Activated CD8-positive, alpha-beta memory T cell treated with anti-CD3 and anti-CD28 coated beads, Interleukin-2, amount 50 U/mL, for 1 hour (primary cell): ENCODE measurements around the gene GLRX.

Experiments
- DNase-seq: peaks from one replicate; pipeline ENCODE4 v3.0.0-alpha.2; 2020; ENCODE audit errors: extremely low read depth

GLRX gene

DNA sequence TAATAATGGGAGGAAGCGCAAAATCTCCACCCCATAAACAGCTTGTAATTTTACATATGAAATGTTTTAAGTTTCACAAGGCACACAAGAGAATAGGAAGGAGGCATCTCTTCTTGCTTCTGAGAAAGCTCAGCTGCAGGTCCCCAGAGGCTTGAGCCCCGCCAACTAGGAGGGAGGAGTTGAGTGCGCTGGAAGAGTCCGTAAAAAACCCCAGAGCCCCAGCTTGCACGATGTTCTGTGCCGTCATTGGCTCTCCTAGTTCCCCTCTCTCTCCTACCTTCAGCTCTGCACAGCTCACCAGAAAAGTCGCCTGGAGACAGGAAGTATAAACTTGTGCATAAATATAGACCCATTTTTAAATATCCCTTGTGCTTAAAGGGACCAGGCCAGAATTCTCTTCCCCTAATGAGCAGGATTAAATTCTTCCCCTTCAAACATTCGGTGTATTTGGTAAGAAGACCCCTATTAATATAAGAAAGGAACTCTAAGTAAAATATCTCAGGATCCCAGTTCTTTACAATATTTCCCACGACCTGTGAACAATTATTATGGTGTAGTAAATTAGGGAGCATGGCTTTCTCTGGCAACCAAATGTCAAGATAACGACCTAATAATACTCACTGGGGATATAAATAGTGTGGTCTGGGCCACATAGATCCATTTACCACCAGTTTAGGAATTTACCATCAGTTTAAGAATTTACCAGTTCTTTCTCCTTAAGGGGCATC is 13.7 kb downstream of the GLRX start:
- DNase-seq = peak; percentile 59

DNA sequence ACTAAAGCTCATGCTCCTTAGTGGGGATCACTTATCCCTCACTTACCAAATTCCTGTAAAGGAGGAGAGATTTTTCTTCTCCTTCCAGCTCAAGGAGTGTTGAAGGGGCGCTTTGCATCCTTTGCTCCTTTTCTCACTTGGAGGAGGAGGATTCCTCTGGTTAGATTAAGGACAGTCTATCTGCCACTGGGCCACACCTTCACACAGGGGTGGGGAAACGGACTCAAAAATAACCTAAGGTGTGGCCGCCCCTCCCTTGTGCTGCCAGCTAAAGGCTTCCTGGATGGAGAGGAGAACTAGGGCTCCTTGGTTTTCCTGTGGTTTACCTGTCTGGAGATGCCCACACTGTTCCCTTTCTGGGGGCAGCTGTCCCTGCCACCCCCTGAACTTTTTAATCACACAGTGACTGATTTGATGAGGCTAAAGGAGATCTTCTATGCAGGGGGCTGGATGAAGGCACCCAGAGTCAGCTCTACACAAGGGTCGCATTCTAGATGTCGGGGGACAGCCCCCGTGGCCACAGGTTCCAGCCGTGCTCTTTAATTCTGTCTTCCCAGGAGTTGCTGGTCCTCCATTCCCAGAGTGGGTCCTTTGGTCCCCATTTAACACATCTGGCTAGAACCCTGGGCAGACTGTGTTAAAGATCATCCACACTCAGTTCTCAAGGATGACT is 14.4 kb downstream of the GLRX start:
- DNase-seq = no peak

DNA sequence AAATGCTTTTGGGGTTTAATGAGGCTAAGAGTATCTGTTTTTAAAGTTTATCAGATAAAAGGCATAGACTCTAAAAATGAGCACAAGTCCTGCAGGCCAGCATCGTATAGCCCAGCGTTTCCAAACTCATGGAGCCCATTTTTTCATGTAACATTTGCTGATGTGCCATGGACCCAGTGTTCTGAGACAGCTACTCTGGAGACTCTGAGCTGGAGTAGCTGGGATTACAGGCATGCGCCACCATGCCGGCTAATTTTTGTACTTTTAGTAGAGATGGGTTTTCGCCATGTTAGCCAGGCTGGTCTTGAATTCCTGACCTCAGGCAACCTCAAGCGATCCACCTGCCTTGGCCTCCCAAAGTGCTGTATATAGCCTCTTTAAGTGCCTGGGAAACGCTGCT is 15.8 kb downstream of the GLRX start:
- no peak for DNase-seq

DNA sequence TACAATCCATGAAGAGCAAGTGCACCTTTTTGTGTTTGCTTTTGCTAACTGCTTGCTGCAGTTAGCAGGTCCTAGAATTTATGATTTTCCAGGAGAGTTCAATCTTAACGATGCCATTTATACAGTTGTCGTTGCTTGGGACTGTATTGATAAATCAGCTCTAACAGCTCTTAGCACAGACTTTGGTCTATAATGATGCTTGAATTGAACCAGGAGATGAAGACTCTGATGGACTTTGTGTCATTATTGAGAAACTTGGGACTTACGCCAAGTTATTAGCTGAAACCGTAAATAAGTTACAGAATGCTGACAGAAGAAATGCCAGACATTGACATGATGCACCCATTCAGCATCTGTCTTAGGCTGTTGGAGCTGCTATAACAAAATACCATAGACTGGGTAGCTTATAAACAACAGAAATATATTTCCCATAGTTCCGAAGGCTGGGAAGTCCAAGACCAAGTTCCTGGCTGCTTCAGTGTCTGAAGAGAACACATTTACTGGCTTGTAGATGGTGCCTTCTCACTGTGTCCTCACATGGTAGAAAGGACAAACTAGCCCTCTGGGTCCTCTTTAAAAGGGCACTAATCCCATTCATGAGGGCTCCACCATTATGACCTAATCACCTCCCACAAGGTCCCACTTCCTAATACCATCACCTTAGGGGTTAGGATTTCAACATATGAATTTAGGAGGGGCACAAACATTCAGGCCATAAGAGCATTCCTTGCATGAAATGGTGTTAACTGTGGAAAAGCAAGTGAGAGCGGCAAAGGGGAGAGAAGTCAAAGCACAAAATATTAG is 17.6 kb downstream of the GLRX start:
- no peak for DNase-seq

DNA sequence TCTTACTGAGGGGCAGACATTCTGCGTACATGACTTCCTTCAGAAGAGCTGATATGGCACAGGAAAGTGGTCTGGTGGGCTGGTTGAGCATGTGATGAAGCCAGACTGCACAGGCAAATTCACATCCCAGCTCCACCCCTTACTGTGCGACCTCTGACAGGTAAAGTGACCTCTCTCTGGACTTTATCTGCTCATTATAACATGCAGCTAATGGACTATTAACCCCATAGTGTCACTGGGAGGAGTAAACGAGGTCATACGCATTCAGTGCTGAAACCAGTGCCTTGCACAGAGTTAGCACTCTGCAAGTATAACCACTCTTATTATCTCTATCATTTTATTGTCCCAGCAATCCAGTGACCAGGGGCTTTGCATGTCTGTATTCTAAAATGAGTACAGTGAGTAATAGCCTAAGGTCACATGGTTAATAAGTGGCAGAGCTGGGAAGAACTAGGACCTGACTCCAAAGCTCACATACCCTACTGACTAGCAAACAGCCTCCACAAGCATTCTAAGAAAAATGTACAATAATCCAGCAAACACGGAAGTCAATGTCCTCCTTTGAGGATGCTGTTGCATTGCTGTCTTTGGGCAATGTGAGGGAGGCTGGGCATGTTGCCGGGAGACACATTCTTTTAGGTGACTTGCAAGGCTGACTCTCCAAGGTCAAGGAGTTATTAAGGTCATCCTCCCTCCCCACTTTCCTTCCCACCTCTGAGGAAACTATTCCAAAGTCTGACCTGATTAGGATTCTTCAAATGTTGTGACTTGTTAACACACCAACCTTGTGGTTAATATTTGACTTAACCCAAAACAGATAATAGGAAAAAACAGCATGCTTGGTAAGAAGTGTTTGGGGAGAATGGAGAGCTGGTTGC is 19.0 kb downstream of the GLRX start:
- no peak for DNase-seq

DNA sequence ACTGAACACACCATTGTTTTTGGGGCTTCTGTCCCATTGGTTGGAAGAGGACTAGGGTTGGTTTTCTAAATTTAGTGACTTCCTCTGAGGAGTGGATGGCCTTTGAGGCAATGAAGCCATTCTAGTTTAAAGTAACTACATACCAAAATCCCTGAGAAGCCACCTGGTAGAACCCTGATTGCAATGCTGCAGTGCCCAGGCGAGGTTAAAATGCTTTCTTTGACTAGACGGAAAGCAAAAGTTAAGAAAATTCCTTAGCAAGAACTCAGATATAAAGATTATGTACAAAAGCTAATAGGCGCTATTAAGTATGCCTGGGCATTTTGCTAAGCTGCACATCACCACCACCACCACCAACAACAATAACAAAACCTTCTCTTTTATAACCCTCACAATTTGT is 20.6 kb downstream of the GLRX start:
- DNase-seq = no peak

DNA sequence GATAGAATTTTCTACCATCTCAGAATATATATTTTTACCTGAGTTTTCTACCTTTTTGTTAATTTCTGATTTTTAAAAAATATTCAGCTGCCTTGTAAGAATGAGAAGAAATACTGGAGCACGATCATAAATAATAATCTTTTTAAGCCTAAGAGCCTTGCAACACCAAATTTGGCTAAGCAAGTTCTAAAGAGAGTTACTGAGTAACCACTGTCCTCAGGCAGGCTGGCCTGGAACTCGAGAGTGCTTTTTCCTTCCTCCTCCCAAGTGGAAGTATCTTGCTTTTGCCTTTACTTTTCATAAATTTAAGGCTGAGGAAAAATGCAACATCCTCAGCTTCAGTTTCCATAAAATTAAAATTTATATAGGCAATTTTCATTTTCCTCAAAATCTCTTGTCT is 21.0 kb downstream of the GLRX start:
- DNase-seq = no peak

DNA sequence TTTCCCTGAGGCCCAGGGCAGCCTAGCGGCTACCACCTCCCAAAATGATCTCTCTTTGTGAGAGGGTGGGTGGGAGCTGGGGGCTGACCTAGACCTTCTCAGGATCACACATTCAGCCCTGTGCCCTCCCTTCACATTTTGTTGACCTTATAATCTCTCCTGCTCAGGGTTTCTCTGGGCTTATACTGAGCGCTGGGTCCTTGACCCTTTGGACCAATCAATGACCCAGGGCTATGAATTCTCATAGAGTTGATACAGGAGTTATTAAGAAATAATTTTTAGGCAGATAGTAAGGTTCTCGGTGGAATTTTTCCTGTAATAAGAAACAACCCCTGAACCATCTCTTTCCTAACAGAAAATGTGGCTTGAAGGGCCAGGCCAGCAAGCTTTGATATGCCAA is 22.0 kb downstream of the GLRX start:
- no peak for DNase-seq

DNA sequence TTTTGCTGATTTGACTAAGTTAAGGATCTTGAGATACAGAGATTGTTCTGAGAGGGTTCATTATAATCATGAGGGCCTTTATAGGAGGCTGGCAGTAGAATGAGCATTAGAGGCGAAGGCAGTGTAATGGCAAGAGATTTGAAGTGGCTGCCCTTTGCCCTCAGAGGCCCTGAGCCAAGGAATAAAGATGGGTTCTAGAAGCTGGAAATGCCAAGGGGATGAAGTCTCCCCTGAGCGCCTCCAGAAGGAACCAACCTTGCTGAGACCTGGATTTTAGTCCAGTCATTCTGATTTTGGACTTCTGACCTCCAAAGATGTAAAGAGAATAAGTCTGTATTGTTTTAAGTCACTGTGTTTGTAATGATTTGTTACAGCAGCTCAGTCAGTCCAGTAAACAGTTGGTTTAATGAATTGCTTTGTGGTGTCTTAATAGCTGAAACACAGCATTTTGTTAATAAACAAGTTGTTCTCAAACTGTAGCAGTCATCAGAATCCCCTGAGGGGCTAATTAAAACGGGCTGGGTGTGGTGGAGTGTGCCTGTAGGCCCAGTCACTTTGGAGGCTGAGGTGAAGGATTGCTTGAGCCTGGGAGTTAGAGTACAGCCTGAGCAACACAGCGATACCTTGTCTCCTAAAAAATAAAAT is 23.2 kb downstream of the GLRX start:
- no peak for DNase-seq

DNA sequence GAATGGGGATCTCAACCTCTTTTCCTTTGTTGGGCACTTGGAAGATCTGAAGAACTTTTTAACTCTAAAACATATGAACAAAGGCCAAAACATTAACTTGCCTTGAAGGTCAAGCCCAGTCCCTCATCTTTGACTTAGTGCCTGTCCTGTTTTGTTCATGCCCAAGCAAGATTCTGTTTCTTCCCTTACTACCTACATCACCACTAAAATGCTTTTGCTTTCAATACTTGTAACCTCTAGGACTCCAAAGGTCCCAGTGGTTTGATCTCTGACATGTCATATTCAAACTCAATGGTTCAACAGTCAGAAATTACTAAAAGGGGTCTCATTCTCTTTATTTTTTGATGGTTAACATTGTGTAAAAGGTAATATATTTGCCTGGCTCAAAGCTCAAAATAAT is 24.0 kb downstream of the GLRX start:
- no peak for DNase-seq

DNA sequence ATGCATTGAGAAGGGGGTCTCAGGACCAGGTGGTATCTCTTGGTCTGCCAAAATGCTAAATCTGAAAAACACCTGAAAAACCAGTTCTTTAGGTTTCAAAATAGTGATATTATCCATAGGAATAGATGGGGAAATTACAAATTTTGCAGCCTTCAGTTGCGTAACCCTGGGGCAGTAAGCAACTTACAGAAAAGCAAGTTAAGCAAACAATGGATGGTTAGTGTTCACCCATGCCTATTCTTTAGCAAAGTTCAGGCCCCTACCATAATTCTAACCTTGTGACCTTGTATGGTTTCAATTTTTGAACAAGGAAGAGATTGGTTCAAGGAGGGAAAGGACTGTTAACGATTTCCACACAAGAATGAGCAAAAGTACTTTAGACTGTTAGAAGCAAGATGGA is 24.5 kb downstream of the GLRX start:
- no peak for DNase-seq

DNA sequence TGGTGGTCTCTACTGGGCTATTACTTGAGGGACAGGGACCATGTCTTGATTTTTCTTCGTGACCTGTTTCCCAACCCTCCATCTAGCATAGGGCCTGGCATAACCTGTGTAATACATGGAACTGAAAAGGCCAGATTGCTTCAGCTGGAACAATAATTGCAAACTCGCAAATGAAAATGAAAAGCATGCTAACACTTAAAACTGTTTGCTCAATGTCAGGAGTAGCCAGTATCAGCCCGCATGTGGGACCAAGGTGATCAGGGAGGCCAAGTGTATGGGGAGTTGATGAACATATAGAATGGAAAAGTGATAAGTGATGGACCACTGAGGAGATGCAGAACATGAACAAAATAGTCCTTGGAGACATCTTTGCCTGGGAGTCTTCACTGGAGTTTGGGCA is 25.2 kb downstream of the GLRX start:
- no peak for DNase-seq

DNA sequence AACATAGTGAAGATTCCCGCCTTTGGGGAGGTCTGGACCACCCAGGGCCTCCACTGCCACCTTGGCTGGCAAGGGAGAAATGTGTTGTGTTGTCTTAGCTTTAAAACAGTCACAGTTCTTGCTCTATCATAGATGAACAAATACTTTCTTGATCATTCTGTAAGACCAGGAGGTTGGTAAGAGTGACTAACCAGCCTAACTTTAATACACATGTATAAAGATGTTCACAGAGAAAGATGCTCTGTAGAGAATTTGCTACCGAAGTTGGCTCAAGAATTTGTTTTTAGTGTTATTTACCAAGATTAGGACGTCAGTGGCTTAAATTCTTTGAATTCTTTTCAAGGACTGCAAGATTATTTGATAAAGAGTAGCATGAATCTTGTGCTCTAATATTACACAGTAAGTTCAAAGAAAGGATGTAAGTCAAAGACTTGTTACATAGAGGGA is 28.4 kb downstream of the GLRX start:
- no peak for DNase-seq

DNA sequence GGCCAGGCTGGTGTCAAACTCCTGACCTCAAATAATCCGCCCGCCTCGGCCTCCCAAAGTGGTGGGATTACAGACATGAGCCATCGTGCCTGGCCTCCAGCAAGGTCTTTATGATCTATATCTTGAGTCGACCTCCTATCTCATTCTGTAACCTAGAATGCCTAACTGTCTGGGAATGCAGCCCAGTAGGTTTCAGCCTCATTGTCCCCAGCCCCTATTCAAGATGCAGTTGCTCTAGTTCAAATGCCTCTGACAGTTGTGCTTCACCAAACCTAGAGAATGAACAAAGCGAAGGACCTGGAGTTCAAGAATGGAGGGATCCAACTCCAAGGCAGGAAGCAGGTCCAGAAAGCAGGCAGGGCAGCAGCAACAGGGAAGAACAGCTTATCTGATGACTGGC is 30.8 kb downstream of the GLRX start:
- DNase-seq = no peak

DNA sequence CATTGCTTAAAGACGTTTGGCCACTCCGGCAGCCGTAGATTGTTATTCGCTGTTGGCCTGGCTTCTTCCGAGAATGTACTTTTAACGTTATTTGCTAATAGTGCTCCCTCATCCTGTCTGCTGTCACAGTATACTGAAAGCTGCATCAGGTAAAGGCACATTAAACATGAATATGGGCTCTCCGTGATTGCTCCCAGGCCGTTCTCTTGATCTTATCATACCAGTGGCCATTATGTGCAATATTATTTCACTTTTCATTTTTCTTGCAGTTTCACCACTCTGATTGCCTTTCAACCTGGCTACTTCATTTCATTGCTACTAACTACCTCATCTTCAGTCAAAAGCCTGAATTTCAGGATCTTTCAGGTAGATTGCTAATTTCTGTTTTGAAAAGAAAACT is 34.0 kb downstream of the GLRX start:
- no peak for DNase-seq

DNA sequence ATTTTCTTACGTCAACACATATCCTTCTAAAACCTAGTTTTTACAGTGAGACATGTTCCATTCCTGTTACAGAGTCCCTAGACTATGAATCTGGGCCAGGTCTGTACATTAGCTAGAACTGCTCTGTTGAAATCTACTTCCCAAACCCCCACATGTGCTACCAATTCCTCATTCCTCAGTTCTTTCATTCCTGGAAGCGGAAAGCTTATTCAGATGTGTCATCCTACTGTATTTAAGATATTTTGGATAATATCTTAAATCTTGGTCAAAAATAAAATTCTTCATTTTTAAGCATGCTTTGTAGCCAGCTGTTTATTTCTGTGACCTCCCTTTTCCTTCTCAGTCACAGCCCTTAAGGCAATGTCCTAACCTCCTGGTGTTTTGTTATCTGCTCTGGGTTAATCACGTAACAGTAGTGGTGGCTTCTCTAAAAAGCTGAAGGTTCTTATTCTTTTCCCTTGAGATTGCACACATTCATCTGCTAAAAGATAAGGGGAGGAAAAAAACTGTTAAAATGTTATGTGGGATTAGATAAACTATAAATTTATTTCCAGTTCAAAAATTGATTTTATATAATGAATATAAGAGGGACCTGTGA is 35.6 kb downstream of the GLRX start:
- no peak for DNase-seq

DNA sequence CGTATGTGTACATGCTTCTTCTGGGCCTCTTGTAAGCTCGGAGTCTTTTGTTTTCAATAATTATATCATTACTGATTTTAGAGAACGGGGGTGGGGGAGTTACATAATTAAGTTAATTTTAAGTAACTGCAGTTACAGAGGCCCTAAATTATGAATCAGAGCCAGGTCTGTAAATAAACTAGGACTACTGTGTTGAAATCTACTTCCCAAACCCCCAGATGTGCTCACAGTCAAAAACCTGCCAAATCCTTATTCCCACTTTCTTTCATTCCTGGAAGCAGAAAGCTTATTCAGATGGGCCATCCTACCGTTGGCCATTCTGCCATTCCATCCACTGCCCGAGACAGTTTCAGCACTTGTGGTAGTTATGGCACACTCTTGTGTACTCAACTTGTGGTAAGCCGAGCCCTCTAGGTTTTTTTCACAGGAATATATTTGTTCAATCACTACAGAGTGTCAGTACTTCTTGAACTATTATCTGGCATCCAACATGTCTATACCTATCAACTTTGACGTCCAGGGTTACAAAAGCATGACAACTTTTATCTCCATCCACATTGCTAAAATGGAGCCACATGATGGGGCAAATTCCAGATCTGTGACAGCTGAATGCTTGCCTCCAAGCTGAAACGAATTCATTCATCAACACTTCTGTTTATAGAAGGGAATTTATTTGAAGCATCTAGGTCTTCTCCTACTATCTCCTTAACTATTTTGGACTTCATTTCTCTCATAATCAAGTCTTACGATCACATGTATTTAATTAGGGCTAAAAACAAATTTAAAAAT is 37.8 kb downstream of the GLRX start:
- DNase-seq = no peak

DNA sequence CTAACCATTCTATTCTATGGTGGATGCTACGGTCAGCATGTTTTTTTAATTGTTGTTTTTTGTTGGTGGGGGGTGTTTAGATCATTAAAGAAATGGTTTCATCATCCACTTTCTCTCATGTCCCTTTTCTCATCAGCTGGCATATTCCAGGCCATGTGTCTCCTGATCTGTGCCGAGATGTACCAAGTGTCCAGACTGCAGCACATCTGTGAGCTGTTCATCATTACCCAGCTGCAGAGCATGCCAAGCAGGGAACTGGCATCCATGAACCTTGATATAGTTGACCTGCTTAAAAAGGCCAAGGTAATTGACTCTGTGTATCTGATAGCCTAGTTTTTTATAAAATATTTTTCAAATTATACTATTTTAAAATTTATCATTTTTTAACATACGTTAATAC is 38.9 kb downstream of the GLRX start:
- no peak for DNase-seq

DNA sequence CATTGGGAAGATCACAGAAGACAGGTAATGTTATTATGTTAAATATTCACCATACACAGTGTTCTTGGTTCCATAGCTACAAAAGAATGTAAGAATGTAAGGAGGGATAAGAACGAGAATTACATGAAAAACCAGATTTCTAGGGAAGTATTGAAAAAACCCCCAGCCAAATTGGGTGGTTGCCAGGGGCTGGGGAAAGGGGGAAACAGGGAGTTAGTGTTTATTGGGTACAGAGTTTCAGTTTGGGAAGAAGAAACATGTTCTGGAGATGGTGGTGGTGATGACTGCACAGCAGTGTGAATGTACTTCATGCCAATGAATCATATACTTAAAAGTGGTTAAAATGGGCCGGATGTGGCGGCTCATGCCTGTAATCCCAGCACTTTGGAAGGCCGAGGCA is 40.3 kb downstream of the GLRX start:
- no peak for DNase-seq

DNA sequence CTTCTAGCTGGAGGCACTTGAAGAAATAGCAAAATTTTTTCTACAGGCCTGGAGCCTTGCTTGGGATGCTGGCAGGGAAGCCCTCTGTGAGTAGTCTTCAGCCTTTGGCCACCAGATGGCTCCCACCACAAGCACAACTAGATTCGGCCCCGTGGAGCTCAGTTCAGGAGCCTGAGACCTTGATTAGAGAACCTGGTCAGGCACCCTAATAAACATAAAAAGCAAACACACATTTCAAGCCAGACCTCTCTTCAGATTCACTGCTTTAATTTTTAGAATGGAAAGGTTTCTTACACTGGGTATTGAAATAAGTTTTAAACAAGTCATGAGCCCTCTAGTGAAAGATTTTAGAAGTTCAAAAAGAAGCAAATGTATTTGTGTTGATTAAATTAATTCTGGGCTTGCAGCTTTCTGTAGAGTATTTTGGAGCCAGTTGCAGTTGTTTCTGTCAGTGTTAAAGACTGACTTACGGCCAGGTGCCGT is 41.4 kb downstream of the GLRX start:
- peak; percentile 38 for DNase-seq
